ENCODE results near the gene CACNA1H.
"Not testable (repeated sequence)": the region's sequence is repeated elsewhere in the genome, so short reads cannot be mapped to it uniquely, and the experiment has no call there.

Gene CACNA1H

GRCh38 chr16:1173788-1174451 is 21.0 kb downstream of the CACNA1H start:
- no peak for DNase-seq (ENCODE audit: low read depth in 2 of 2, low spot score in 1 of 2)

GRCh38 chr16:1174477-1175357 is 21.8 kb downstream of the CACNA1H start:
- DNase-seq (ENCODE audit: low read depth in 2 of 2, low spot score in 1 of 2), result no peak

- DNase-seq (ENCODE audit: low read depth in 2 of 2, low spot score in 1 of 2), result no peak
Observed at GRCh38 chr16:1175566-1176279, 22.8 kb downstream of the CACNA1H start.

GRCh38 chr16:1176280-1176897 is 23.5 kb downstream of the CACNA1H start:
- DNase-seq (ENCODE audit: low read depth in 2 of 2, low spot score in 1 of 2), result no peak

GRCh38 chr16:1177053-1177452 is 24.1 kb downstream of the CACNA1H start:
- DNase-seq (ENCODE audit: low read depth in 2 of 2, low spot score in 1 of 2), result no peak

- no peak for DNase-seq (ENCODE audit: low read depth in 2 of 2, low spot score in 1 of 2)
Observed at GRCh38 chr16:1177750-1178149, 24.8 kb downstream of the CACNA1H start.

GRCh38 chr16:1178295-1178910 is 25.5 kb downstream of the CACNA1H start:
- DNase-seq (ENCODE audit: low read depth in 2 of 2, low spot score in 1 of 2), result no peak

- no peak for DNase-seq (ENCODE audit: low read depth in 2 of 2, low spot score in 1 of 2)
Observed at GRCh38 chr16:1180549-1181403, 27.9 kb downstream of the CACNA1H start.

GRCh38 chr16:1181404-1182315 is 28.8 kb downstream of the CACNA1H start:
- no peak for DNase-seq (ENCODE audit: low read depth in 2 of 2, low spot score in 1 of 2)

GRCh38 chr16:1182316-1182671 is 29.4 kb downstream of the CACNA1H start:
- DNase-seq (ENCODE audit: low read depth in 2 of 2, low spot score in 1 of 2), result no peak

GRCh38 chr16:1182950-1183907 is 30.3 kb downstream of the CACNA1H start:
- DNase-seq (ENCODE audit: low read depth in 2 of 2, low spot score in 1 of 2), result no peak

- no peak for DNase-seq (ENCODE audit: low read depth in 2 of 2, low spot score in 1 of 2)
Observed at GRCh38 chr16:1184156-1184868, 31.4 kb downstream of the CACNA1H start.

- DNase-seq (ENCODE audit: low read depth in 2 of 2, low spot score in 1 of 2), result no peak
Observed at GRCh38 chr16:1184980-1185379, 32.1 kb downstream of the CACNA1H start.

GRCh38 chr16:1185460-1186207 is 32.7 kb downstream of the CACNA1H start:
- not testable (repeated sequence) for DNase-seq (ENCODE audit: low read depth in 2 of 2, low spot score in 1 of 2)

GRCh38 chr16:1188432-1189189 is 35.7 kb downstream of the CACNA1H start:
- DNase-seq (ENCODE audit: low read depth in 2 of 2, low spot score in 1 of 2), result no peak

- DNase-seq (ENCODE audit: low read depth in 2 of 2, low spot score in 1 of 2), result no peak
Observed at GRCh38 chr16:1189455-1189854, 36.5 kb downstream of the CACNA1H start.

All from stimulated activated CD8-positive, alpha-beta memory T cell treated with anti-CD3 and anti-CD28 coated beads, Interleukin-4, amount 100 ng/mL, for 4 hours (primary cell).